ENCODE results near the gene FNIP1. TPM values are rescaled to one million over a fixed set of nuclear protein-coding genes. Genes with fewer than 3 reads are reported as not detected.
"Not testable (repeated sequence)": the region's sequence is repeated elsewhere in the genome, so short reads cannot be mapped to it uniquely, and the experiment has no call there.

The FNIP1 gene
- total and polyA plus RNA-seq, 2 experiments from 2014 or later: 10.3 to 25.8 TPM

DNA sequence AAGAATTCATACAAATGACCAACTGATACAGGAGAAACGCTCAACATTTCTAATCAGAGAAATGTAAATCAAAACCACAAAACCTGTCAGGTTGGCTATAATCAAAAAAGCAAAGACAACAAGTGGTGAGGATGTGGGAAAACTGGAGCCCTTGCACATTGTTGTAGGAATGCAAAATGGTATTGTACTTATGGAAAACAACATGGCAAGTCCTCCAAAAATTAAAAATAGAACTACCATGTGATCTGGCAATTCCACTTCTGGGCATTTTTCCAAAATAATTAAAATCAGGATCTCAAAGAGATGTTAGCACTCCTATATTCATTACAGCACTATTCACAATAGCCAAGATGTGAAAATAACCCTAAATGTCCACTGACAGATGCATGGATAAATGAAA, 76.1 kb downstream of the FNIP1 start:
- H3K9me3 ChIP-seq (ENCODE audit: low read depth): no peaks in the 10 kb centered on the region
- WGBS, 2 experiments (ENCODE audit: low coverage in 1 of 2, low lambda C conversion rate in 2 of 2, missing lambda C conversion rate in 2 of 2): 56 to 60% methylated on average over 1 of the region's 1 CpG

DNA sequence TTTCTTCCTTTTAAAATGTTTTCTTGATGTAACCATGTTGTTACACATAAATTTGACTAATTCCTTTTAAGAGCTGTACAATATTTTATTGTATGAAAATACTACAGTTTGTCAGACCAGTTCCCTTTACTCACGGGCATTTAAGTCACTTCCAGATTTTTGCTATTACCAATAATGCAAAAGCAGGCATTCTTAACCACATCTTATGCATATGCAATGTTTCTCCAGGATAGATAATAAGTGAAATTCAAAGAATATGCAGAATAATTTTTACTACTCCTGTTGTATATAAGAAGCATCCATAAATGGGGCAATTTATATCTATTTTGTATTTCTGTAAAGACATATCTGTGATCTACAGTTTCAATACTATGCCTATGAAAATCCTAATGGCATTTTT, 77.3 kb downstream of the FNIP1 start:
- Histone ChIP-seq H4K20me1 (ENCODE audit: insufficient read depth) (no peaks in the 10 kb centered on the region), H3K9me3 (ENCODE audit: low read depth) (no peaks in the 10 kb centered on the region), H3K4me2 (ENCODE audit: unreplicated experiment) (no peak overlapping the region), H3K79me2 (ENCODE audit: insufficient read depth) (peaks cover 28% of the 10 kb centered on the region), H3K4me3 (no peak overlapping the region), H3K27ac (no peak overlapping the region), H3K9ac (no peak overlapping the region), H3K27me3 (replicated peaks; ENCODE audit: insufficient read depth) (no peaks in the 10 kb centered on the region), H3K9me2 (ENCODE audit: insufficient read depth) (no peaks in the 10 kb centered on the region), H3F3A (ENCODE audit: insufficient read depth) (no peaks in the 10 kb centered on the region), H3K36me3 (ENCODE audit: low read depth) (peaks cover 26% of the 10 kb centered on the region), H3K4me1 (ENCODE audit: insufficient read depth) (no peaks in the 10 kb centered on the region), H2AFZ (no peak overlapping the region)
- in situ Hi-C loops (cut with MboI): no loop called here
- 26 to 29% methylated on average over 1 of the region's 1 CpG for WGBS, 2 experiments (ENCODE audit: low coverage in 1 of 2, low lambda C conversion rate in 2 of 2, missing lambda C conversion rate in 2 of 2)
- TF ChIP-seq EZH2phosphoT487 (IDR thresholded peaks at IDR 0.05; ENCODE audit: insufficient read depth, low read depth) (no peak), EZH2 (IDR thresholded peaks at IDR 0.05; ENCODE audit: insufficient read depth, poor library complexity, severe bottlenecking) (no peak)
- no peak for DNase-seq

More for the DNA sequence above, 76.1 kb downstream of the FNIP1 start:
- H3K9me2 ChIP-seq (ENCODE audit: insufficient read depth): no peaks in the 10 kb centered on the region
- H3K4me2 ChIP-seq (ENCODE audit: unreplicated experiment): no peak overlapping the region
- no peaks in the 10 kb centered on the region for H3K27me3 ChIP-seq (replicated peaks; ENCODE audit: insufficient read depth)
- DNase-seq: no peak
- no peaks in the 10 kb centered on the region for H3K4me1 ChIP-seq (ENCODE audit: insufficient read depth)
- peaks cover 17% of the 10 kb centered on the region for H3K36me3 ChIP-seq (ENCODE audit: low read depth)
- H3K27ac ChIP-seq: no peak overlapping the region
- no peak for TF ChIP-seq EZH2phosphoT487 (IDR thresholded peaks at IDR 0.05; ENCODE audit: insufficient read depth, low read depth)
- no peak overlapping the region for H2AFZ ChIP-seq
- H4K20me1 ChIP-seq (ENCODE audit: insufficient read depth): no peaks in the 10 kb centered on the region
- H3K9ac ChIP-seq: no peak overlapping the region
- H3K79me2 ChIP-seq (ENCODE audit: insufficient read depth): peaks cover 25% of the 10 kb centered on the region
- in situ Hi-C loops (cut with MboI): no loop called here
- H3F3A ChIP-seq (ENCODE audit: insufficient read depth): no peaks in the 10 kb centered on the region
- H3K4me3 ChIP-seq: no peak overlapping the region

DNA sequence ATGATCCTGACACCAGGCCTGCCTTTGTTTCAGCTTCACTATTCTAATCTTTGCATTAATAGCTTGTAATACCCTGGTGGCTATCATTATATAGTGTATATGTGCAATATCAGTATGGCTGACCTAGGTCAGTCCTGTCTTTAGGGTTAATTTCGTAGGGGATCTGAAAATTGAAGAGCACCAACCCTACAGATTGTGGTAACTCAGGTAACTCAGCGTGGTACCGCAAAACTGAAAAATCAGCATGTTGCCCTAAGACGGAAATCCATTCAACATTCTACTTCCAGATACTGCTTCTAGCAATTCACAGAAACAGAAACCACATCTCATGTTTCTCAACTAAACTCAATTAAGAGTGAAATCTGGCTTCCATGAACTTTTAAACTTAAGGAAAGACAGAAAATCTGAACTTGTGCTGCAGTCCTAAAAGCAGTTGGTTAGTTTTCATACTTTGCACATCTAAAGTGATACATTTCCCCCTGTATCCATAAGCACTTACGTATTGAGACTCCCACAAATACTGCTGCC, 78.3 kb downstream of the FNIP1 start:
- Histone ChIP-seq H3K4me1 (ENCODE audit: insufficient read depth) (no peaks in the 10 kb centered on the region), H3K27ac (no peak overlapping the region), H3K9ac (no peak overlapping the region), H3K79me2 (ENCODE audit: insufficient read depth) (peaks cover 30% of the 10 kb centered on the region), H3F3A (ENCODE audit: insufficient read depth) (no peaks in the 10 kb centered on the region), H3K9me2 (ENCODE audit: insufficient read depth) (no peaks in the 10 kb centered on the region), H3K4me3 (no peak overlapping the region), H3K27me3 (replicated peaks; ENCODE audit: insufficient read depth) (no peaks in the 10 kb centered on the region), H3K36me3 (ENCODE audit: low read depth) (peaks cover 28% of the 10 kb centered on the region), H3K4me2 (ENCODE audit: unreplicated experiment) (no peak overlapping the region), H4K20me1 (ENCODE audit: insufficient read depth) (no peaks in the 10 kb centered on the region), H2AFZ (no peak overlapping the region), H3K9me3 (ENCODE audit: low read depth) (no peaks in the 10 kb centered on the region)
- no peak for TF ChIP-seq EZH2phosphoT487 (IDR thresholded peaks at IDR 0.05; ENCODE audit: insufficient read depth, low read depth)
- TF ChIP-seq EZH2 (IDR thresholded peaks at IDR 0.05; ENCODE audit: insufficient read depth, poor library complexity, severe bottlenecking): no peak
- WGBS, 2 experiments (ENCODE audit: low coverage in 1 of 2, low lambda C conversion rate in 2 of 2, missing lambda C conversion rate in 2 of 2): 97 to 99% methylated on average over 5 of the region's 5 CpGs
- in situ Hi-C loops (cut with MboI): no loop called here
- no peak for DNase-seq

DNA sequence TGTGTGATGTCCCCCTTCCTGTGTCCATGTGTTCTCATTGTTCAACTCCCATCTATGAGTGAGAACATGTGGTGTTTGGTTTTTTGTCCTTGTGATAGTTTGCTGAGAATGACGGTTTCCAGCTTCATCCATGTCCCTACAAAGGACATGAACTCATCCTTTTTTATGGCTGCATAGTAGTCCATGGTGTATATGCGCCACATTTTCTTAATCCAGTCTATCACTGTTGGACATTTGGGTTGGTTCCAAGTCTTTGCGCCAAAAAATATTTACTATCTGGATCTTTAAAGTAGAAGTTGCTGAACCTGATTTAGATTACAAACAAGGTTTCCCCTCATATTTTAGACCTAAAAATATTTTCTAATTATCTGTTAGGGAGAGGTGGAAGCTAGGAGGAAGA, 79.7 kb downstream of the FNIP1 start:
- H3K4me1 ChIP-seq (ENCODE audit: insufficient read depth); H3K4me3 ChIP-seq; H4K20me1 ChIP-seq (ENCODE audit: insufficient read depth); H3K9me3 ChIP-seq (ENCODE audit: low read depth); H3K9me2 ChIP-seq (ENCODE audit: insufficient read depth); H2AFZ ChIP-seq; H3F3A ChIP-seq (ENCODE audit: insufficient read depth); H3K9ac ChIP-seq; H3K27ac ChIP-seq; H3K4me2 ChIP-seq (ENCODE audit: unreplicated experiment); in situ Hi-C loops (cut with MboI); H3K27me3 ChIP-seq (replicated peaks; ENCODE audit: insufficient read depth); DNase-seq: not testable (repeated sequence)
- Histone ChIP-seq H3K36me3 (ENCODE audit: low read depth) (peaks cover 28% of the 10 kb centered on the region), H3K79me2 (ENCODE audit: insufficient read depth) (peaks cover 30% of the 10 kb centered on the region; the same call in 1 of the 2 replicates)
- 87 to 99% methylated on average over 3 of the region's 3 CpGs for WGBS, 2 experiments (ENCODE audit: low coverage in 1 of 2, low lambda C conversion rate in 2 of 2, missing lambda C conversion rate in 2 of 2)

DNA sequence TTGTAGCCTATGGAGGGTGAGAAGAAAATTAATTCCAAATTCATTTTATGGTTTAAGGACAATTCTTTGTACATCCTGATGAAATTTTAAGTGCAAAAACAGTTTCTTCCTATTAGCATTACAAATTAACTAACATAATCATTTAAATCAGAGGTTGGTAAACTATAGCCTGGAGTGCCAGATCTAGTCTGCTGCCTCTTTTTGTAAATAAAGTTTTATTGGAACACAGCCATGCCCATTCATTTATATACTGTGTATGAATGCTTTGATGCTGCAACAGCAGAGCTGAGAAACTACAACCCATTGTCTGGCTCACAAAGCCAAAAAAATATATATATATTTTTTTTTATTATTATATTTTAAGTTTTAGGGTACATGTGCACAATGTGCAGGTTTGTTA, 80.2 kb downstream of the FNIP1 start:
- H3K79me2 ChIP-seq (ENCODE audit: insufficient read depth): peaks cover 30% of the 10 kb centered on the region; the same call in 1 of the 2 replicates
- no peak for DNase-seq
- no peak overlapping the region for H2AFZ ChIP-seq
- no peak overlapping the region for H3K4me3 ChIP-seq
- peaks cover 25% of the 10 kb centered on the region for H3K36me3 ChIP-seq (ENCODE audit: low read depth)
- in situ Hi-C loops (cut with MboI): no loop called here
- no peaks in the 10 kb centered on the region for H4K20me1 ChIP-seq (ENCODE audit: insufficient read depth)
- H3F3A ChIP-seq (ENCODE audit: insufficient read depth): no peaks in the 10 kb centered on the region
- no peaks in the 10 kb centered on the region for H3K27me3 ChIP-seq (replicated peaks; ENCODE audit: insufficient read depth)
- no peak for TF ChIP-seq EZH2phosphoT487 (IDR thresholded peaks at IDR 0.05; ENCODE audit: insufficient read depth, low read depth)
- no peak for TF ChIP-seq EZH2 (IDR thresholded peaks at IDR 0.05; ENCODE audit: insufficient read depth, poor library complexity, severe bottlenecking)
- H3K9me3 ChIP-seq (ENCODE audit: low read depth): no peaks in the 10 kb centered on the region
- no peak overlapping the region for H3K9ac ChIP-seq
- H3K4me1 ChIP-seq (ENCODE audit: insufficient read depth): no peaks in the 10 kb centered on the region
- no peak overlapping the region for H3K4me2 ChIP-seq (ENCODE audit: unreplicated experiment)
- H3K9me2 ChIP-seq (ENCODE audit: insufficient read depth): no peaks in the 10 kb centered on the region
- no peak overlapping the region for H3K27ac ChIP-seq

Data from GM23248 (cell line).